Mesenchymal stem cell (in vitro differentiated cells and primary cell): ENCODE results near the gene RHOV.

Experiments
- DNase-seq: peaks from one replicate; pipeline ENCODE4 v3.0.0-alpha.2; 2013
- H2AFZ ChIP-seq: one replicate; pipeline ENCODE4 v1.6.1; 2013; ENCODE audit warnings: low read depth, mild to moderate bottlenecking, control low read depth, inconsistent platforms, low read length, moderate library complexity
- H2AK5ac ChIP-seq: 2 replicates; pipeline ENCODE4 v1.6.1; 2013; ENCODE audit warnings: low read length, moderate library complexity, mild to moderate bottlenecking, inconsistent platforms; ENCODE audit not compliant: severe bottlenecking
- H2BK120ac ChIP-seq: one replicate; pipeline ENCODE4 v1.6.1; 2013; ENCODE audit warnings: low read depth, mild to moderate bottlenecking, inconsistent platforms, low read length, moderate library complexity
- H2BK12ac ChIP-seq, 2 experiments: one replicate each; pipeline ENCODE4 v1.6.1; 2013; ENCODE audit warnings: inconsistent platforms in 2 of 2, low read length in 2 of 2, mild to moderate bottlenecking in 2 of 2, moderate library complexity in 2 of 2, control low read depth in 1 of 2
- H2BK15ac ChIP-seq: one replicate; pipeline ENCODE4 v1.6.1; 2013; ENCODE audit warnings: mild to moderate bottlenecking, low read depth, inconsistent platforms; ENCODE audit not compliant: poor library complexity, severe bottlenecking
- H2BK5ac ChIP-seq: 2 replicates; pipeline ENCODE4 v1.6.1; 2013; ENCODE audit warnings: low read depth, mild to moderate bottlenecking, low read length, control low read depth, inconsistent platforms; ENCODE audit not compliant: poor library complexity, severe bottlenecking
- H3K14ac ChIP-seq, 2 experiments: one replicate each; pipeline ENCODE4 v1.6.1; 2013; ENCODE audit warnings: inconsistent platforms in 2 of 2, low read length in 2 of 2, control low read depth in 1 of 2, mild to moderate bottlenecking in 1 of 2, moderate library complexity in 1 of 2
- H3K18ac ChIP-seq, 2 experiments: one replicate each; pipeline ENCODE4 v1.6.1; 2013; ENCODE audit warnings: inconsistent platforms in 2 of 2, low read length in 2 of 2, control low read depth in 1 of 2, low read depth in 1 of 2, mild to moderate bottlenecking in 1 of 2
- H3K23ac ChIP-seq, 2 experiments: one replicate each; pipeline ENCODE4 v1.6.1; 2013; ENCODE audit warnings: inconsistent platforms in 2 of 2, low read length in 2 of 2, mild to moderate bottlenecking in 2 of 2, moderate library complexity in 2 of 2, control low read depth in 1 of 2
- H3K27ac ChIP-seq: 2 replicates; pipeline ENCODE4 v1.5.1; 2013; ENCODE audit warnings: mild to moderate bottlenecking, moderate library complexity, low read length, control low read depth, inconsistent platforms; ENCODE audit not compliant: poor library complexity, severe bottlenecking
- H3K27me3 ChIP-seq, 2 experiments: 2 replicates each; pipeline versions ENCODE4 v1.6.1 to v1.7.0; 2013; ENCODE audit warnings: low read length in 2 of 2, mild to moderate bottlenecking in 2 of 2, moderate library complexity in 2 of 2, control low read depth in 1 of 2, inconsistent platforms in 1 of 2; ENCODE audit not compliant: control insufficient read depth in 1 of 2, insufficient read depth in 1 of 2
- H3K36me3 ChIP-seq, 2 experiments: 2 replicates each; pipeline versions ENCODE4 v1.6.1 to v1.7.0; 2013; ENCODE audit warnings: low read length in 2 of 2, control low read depth in 1 of 2, inconsistent platforms in 1 of 2, low read depth in 1 of 2, mild to moderate bottlenecking in 1 of 2; ENCODE audit not compliant: insufficient read depth in 2 of 2, control insufficient read depth in 1 of 2
- H3K4ac ChIP-seq, 2 experiments: one replicate each; pipeline ENCODE4 v1.6.1; 2013; ENCODE audit warnings: inconsistent platforms in 2 of 2, low read length in 2 of 2, mild to moderate bottlenecking in 2 of 2, moderate library complexity in 2 of 2, control low read depth in 1 of 2, low read depth in 1 of 2
- H3K4me1 ChIP-seq: 2 replicates; pipeline ENCODE4 v1.6.1; 2013; ENCODE audit warnings: low read depth, low read length, control low read depth; ENCODE audit not compliant: control insufficient read depth, insufficient read depth
- H3K4me2 ChIP-seq: 2 replicates; pipeline ENCODE4 v1.6.1; 2013; ENCODE audit warnings: low read length, mild to moderate bottlenecking, inconsistent platforms; ENCODE audit not compliant: poor library complexity, severe bottlenecking
- H3K4me3 ChIP-seq, 2 experiments: 2 replicates each; pipeline versions ENCODE4 v1.5.1 to v1.7.0; 2013; ENCODE audit warnings: low read length in 2 of 2, mild to moderate bottlenecking in 2 of 2, control low read depth in 1 of 2, low read depth in 1 of 2; ENCODE audit not compliant: insufficient read depth in 1 of 2
- H3K79me1 ChIP-seq: replicated peaks from 2 replicates; pipeline ENCODE4 v1.6.1; 2013; ENCODE audit warnings: mild to moderate bottlenecking, control low read depth, low read length, inconsistent platforms; ENCODE audit not compliant: poor library complexity, severe bottlenecking
- H3K9ac ChIP-seq: 2 replicates; pipeline ENCODE4 v1.7.0; 2013; ENCODE audit warnings: mild to moderate bottlenecking, low read length, moderate library complexity
- H3K9me3 ChIP-seq: 2 replicates; pipeline ENCODE4 v1.7.0; 2013; ENCODE audit warnings: mild to moderate bottlenecking, low read length; ENCODE audit not compliant: control insufficient read depth
- H4K8ac ChIP-seq: one replicate; pipeline ENCODE4 v1.6.1; 2013; ENCODE audit warnings: inconsistent platforms, mild to moderate bottlenecking, low read length, moderate library complexity
- H4K91ac ChIP-seq: one replicate; pipeline ENCODE4 v1.6.1; 2013; ENCODE audit warnings: mild to moderate bottlenecking, low read length, inconsistent platforms
- whole genome bisulfite sequencing: methylation state at CpG from one replicate; pipeline ENCODE4 v1.1.7; 2013; ENCODE audit warnings: mixed read lengths; 5-methylcytosine and 5-hydroxymethylcytosine counted together

Gene RHOV

DNA sequence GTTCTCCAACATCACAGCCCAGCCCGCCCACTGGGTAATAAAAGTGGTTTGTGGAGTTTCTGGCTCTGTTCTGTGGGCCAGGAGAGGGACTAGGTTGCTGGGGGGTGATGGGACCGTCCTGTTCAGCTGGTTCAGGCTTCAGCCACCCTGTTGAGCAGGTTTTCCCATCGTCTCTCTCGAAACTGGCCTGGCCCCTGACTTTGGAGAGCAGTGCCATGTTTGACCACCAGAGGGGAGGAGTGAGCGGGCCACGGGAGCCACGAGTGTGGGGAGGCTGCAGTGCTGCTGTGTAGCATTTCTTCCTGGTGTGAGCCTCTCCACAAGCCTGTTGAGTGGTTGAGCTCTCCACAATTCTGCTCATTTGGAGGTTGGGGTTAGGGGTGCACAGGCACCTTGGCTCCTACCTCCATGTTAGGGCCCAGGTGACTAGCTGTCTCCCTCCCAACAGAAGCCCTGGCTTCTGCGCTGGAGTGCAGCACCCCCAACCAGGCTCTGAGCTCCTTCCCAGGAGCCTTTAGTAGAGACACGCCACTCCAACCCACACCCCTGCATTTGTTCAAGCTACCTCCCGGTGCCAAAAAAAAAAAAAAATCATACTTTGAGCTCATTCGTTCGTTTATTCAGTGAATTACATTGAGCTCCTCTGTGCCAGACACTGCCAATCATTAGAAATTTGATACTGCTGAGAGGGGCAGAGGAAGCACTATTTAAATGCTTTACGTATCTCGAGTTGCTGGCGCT, 16.3 kb downstream of the RHOV start:
- Histone ChIP-seq H3K18ac (no peak overlapping the region), H2BK15ac (no peak overlapping the region), H3K4ac (peak overlapping the region in 1 of 2 experiments; percentile 17), H3K36me3 (peaks cover 0 to 39% of the 10 kb centered on the region in 2 experiments), H4K91ac (no peak overlapping the region), H3K27ac (no peak overlapping the region), H2BK5ac (no peak overlapping the region), H2BK12ac (no peak overlapping the region), H3K4me2 (no peak overlapping the region), H3K4me1 (peaks cover 7% of the 10 kb centered on the region), H4K8ac (peak overlapping the region; percentile 89), H3K14ac (no peak overlapping the region), H2AK5ac (no peak overlapping the region), H3K23ac (no peak overlapping the region), H2AFZ (peak overlapping the region; percentile 29), H3K4me3 (no peak overlapping the region), H3K9ac (no peak overlapping the region), H3K79me1 (no peaks in the 10 kb centered on the region), H3K27me3 (peaks cover 0 to 46% of the 10 kb centered on the region in 2 experiments), H2BK120ac (no peak overlapping the region), H3K9me3 (no peaks in the 10 kb centered on the region)
- 44% methylated on average over 15 of the region's 15 CpGs for WGBS
- peak; percentile 71 for DNase-seq

DNA sequence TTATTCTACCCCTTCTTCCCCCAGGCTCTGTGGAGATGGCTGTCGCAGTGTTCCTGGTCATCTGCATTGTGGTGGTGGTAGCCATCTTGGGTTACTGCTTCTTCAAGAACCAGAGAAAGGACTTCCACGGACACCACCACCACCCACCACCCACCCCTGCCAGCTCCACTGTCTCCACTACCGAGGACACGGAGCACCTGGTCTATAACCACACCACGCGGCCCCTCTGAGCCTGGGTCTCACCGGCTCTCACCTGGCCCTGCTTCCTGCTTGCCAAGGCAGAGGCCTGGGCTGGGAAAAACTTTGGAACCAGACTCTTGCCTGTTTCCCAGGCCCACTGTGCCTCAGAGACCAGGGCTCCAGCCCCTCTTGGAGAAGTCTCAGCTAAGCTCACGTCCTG, 17.3 kb downstream of the RHOV start:
- Histone ChIP-seq H3K79me1 (peaks cover 1% of the 10 kb centered on the region), H2BK120ac (no peak overlapping the region), H3K23ac (no peak overlapping the region), H3K4me1 (peaks cover 7% of the 10 kb centered on the region), H3K4me3 (no peak overlapping the region), H3K27ac (no peak overlapping the region), H3K14ac (no peak overlapping the region), H2AFZ (no peak overlapping the region), H3K27me3 (peaks cover 0 to 47% of the 10 kb centered on the region in 2 experiments), H3K4ac (no peak overlapping the region), H3K36me3 (peaks cover 0 to 39% of the 10 kb centered on the region in 2 experiments), H2BK12ac (no peak overlapping the region), H2AK5ac (no peak overlapping the region), H4K91ac (no peak overlapping the region), H3K18ac (no peak overlapping the region), H4K8ac (peak overlapping the region; percentile 89), H3K9ac (no peak overlapping the region), H3K4me2 (no peak overlapping the region), H2BK5ac (no peak overlapping the region), H2BK15ac (no peak overlapping the region), H3K9me3 (no peaks in the 10 kb centered on the region)
- DNase-seq, result no peak
- 81% methylated on average over 7 of the region's 8 CpGs for WGBS

DNA sequence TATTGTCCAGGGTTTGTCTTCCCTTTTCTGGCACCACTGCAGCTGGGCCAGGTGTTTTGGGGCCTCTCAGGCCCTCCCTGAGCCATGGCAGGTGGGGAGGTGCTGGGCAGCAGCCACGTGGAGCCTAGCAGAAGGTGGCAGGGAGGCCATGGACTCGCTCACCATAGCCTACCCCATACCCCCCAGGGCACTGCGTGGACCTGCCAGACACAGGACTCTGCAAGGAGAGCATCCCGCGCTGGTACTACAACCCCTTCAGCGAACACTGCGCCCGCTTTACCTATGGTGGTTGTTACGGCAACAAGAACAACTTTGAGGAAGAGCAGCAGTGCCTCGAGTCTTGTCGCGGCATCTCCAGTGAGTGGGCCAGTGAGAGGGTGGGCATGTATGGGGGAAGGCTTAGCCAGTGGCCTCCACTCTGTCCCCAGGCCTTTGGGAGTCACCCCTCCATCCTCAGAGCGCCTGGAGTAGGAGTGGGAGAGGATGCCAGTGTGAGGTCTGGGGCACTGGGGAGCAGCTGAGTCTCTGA, 18.3 kb downstream of the RHOV start:
- Histone ChIP-seq H3K4ac (no peak overlapping the region), H3K9ac (no peak overlapping the region), H2AK5ac (no peak overlapping the region), H3K9me3 (no peaks in the 10 kb centered on the region), H2BK5ac (no peak overlapping the region), H3K36me3 (peaks cover 0 to 39% of the 10 kb centered on the region in 2 experiments), H3K14ac (no peak overlapping the region), H3K79me1 (peaks cover 1% of the 10 kb centered on the region), H3K18ac (no peak overlapping the region), H3K27ac (no peak overlapping the region), H4K8ac (no peak overlapping the region), H3K23ac (no peak overlapping the region), H4K91ac (no peak overlapping the region), H3K4me2 (no peak overlapping the region), H3K27me3 (peaks cover 0 to 49% of the 10 kb centered on the region in 2 experiments), H3K4me1 (peaks cover 7% of the 10 kb centered on the region), H2BK120ac (no peak overlapping the region), H2BK15ac (no peak overlapping the region), H2BK12ac (no peak overlapping the region), H2AFZ (no peak overlapping the region), H3K4me3 (no peak overlapping the region)
- 89% methylated on average over 13 of the region's 13 CpGs for WGBS
- DNase-seq, result no peak

DNA sequence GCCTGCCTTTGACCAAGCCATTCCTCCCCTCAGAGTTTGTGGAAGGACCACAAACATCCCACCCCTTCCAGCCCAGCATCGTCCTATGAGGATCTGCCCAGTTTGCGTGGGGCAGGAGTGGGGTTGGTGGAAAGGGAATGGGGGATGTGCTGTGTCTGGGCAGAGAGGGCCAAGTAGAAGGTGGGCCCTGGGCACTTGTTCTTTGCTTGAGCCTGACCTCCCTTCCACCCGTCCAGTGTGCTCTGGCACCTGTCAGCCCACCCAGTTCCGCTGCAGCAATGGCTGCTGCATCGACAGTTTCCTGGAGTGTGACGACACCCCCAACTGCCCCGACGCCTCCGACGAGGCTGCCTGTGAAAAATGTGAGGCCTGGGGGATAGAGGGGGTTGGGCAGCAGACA, 19.9 kb downstream of the RHOV start:
- no peak overlapping the region for H4K8ac ChIP-seq
- no peaks in the 10 kb centered on the region for H3K9me3 ChIP-seq
- H3K14ac ChIP-seq, result no peak overlapping the region
- H2BK5ac ChIP-seq, result no peak overlapping the region
- no peak overlapping the region for H3K27ac ChIP-seq
- H3K79me1 ChIP-seq, result peaks cover 1% of the 10 kb centered on the region
- H3K18ac ChIP-seq, result no peak overlapping the region
- no peak overlapping the region for H3K9ac ChIP-seq
- H3K23ac ChIP-seq, result no peak overlapping the region
- peaks cover 2% of the 10 kb centered on the region for H3K4me1 ChIP-seq
- peaks cover 0 to 39% of the 10 kb centered on the region in 2 experiments for H3K36me3 ChIP-seq
- H3K4me3 ChIP-seq, result no peak overlapping the region
- H2AFZ ChIP-seq, result no peak overlapping the region
- H3K4me2 ChIP-seq, result no peak overlapping the region
- no peak overlapping the region for H3K4ac ChIP-seq
- no peak overlapping the region for H2BK15ac ChIP-seq
- no peak for DNase-seq
- H2AK5ac ChIP-seq, result no peak overlapping the region
- no peak overlapping the region for H2BK120ac ChIP-seq
- H2BK12ac ChIP-seq, result no peak overlapping the region
- 87% methylated on average over 9 of the region's 10 CpGs for WGBS
- H3K27me3 ChIP-seq, result peaks cover 0 to 60% of the 10 kb centered on the region in 2 experiments
- H4K91ac ChIP-seq, result peak overlapping the region; percentile 35
